GM18858 (cell line): ENCODE data around the gene HAGH.
"Not testable (repeated sequence)": the region's sequence is repeated elsewhere in the genome, so short reads cannot be mapped to it uniquely, and the experiment has no call there.

ENCODE experiments used
- ATAC-seq: cut with Tn5 transposase; IDR thresholded peaks from one replicate; pipeline ENCODE4 v1.9.1; 2021; ENCODE audit not compliant: unreplicated experiment

The HAGH gene

GRCh38 chr16:1812732-1813163, 13.9 kb downstream of the HAGH start:
- ATAC-seq: no peak

- ATAC-seq: no peak
These were observed 16.1 kb downstream of the HAGH start for GRCh38 chr16:1810536-1810935.

GRCh38 chr16:1810106-1810505, 16.5 kb downstream of the HAGH start:
- no peak for ATAC-seq

- ATAC-seq: no peak
These were observed 17.3 kb downstream of the HAGH start for GRCh38 chr16:1809281-1809801.

GRCh38 chr16:1808691-1809090, 17.9 kb downstream of the HAGH start:
- ATAC-seq: no peak

- ATAC-seq: no peak
These were observed 19.0 kb downstream of the HAGH start for GRCh38 chr16:1807626-1808025.

GRCh38 chr16:1800701-1801100, 25.9 kb downstream of the HAGH start:
- ATAC-seq: no peak

GRCh38 chr16:1799263-1799662, 27.4 kb downstream of the HAGH start:
- not testable (repeated sequence) for ATAC-seq

GRCh38 chr16:1794908-1795666, 31.5 kb downstream of the HAGH start:
- no peak for ATAC-seq

- no peak for ATAC-seq
These were observed 32.3 kb downstream of the HAGH start for GRCh38 chr16:1794221-1794871.

GRCh38 chr16:1793578-1794220, 32.9 kb downstream of the HAGH start, which contains the start of gene IGFALS:
Gene IGFALS (minus strand): TSS chr16:1793705. CDS start chr16:1793652, 53 bp downstream.
- ATAC-seq: no peak

GRCh38 chr16:1792836-1793577, 33.6 kb downstream of the HAGH start:
- ATAC-seq: no peak

- ATAC-seq: no peak
These were observed 34.4 kb downstream of the HAGH start for GRCh38 chr16:1791943-1792812.

GRCh38 chr16:1791256-1791942, 35.2 kb downstream of the HAGH start:
- ATAC-seq: no peak

GRCh38 chr16:1790611-1791255, 35.9 kb downstream of the HAGH start:
- no peak for ATAC-seq

GRCh38 chr16:1790261-1790610, 36.4 kb downstream of the HAGH start:
- no peak for ATAC-seq

- ATAC-seq: no peak
These were observed 37.0 kb downstream of the HAGH start for GRCh38 chr16:1789643-1790045.

GRCh38 chr16:1788708-1789100, 37.9 kb downstream of the HAGH start:
- ATAC-seq: no peak

GRCh38 chr16:1788095-1788707, 38.4 kb downstream of the HAGH start:
- no peak for ATAC-seq
